ENCODE measurements around the gene TDRD10.
"Not testable (repeated sequence)": the region's sequence is repeated elsewhere in the genome, so short reads cannot be mapped to it uniquely, and the experiment has no call there.

Gene TDRD10

GRCh38 chr1:154469844-154470560 lies 32.0 kb upstream of the TDRD10 start:
- peaks cover 23% of the 10 kb centered on the region for H3K4me1 Mint-ChIP-seq (ENCODE audit: low read depth)
- no peaks in the 10 kb centered on the region for H3K9me3 Mint-ChIP-seq
- no peak overlapping the region for H3K27ac Mint-ChIP-seq
- H3K27me3 Mint-ChIP-seq = no peaks in the 10 kb centered on the region
- H3K4me3 Mint-ChIP-seq = no peak overlapping the region
- H3K36me3 Mint-ChIP-seq (ENCODE audit: low read depth) = no peaks in the 10 kb centered on the region

- no peaks in the 10 kb centered on the region for H3K9me3 Mint-ChIP-seq
- no peaks in the 10 kb centered on the region for H3K27me3 Mint-ChIP-seq
- H3K36me3 Mint-ChIP-seq (ENCODE audit: low read depth) = no peaks in the 10 kb centered on the region
- H3K27ac Mint-ChIP-seq = no peak overlapping the region
- no peak overlapping the region for H3K4me3 Mint-ChIP-seq
- H3K4me1 Mint-ChIP-seq (ENCODE audit: low read depth) = peaks cover 17% of the 10 kb centered on the region
Observed at GRCh38 chr1:154471304-154471703, 30.7 kb upstream of the TDRD10 start.

- Mint-ChIP-seq H3K27me3 (no peaks in the 10 kb centered on the region), H3K9me3 (no peaks in the 10 kb centered on the region), H3K27ac (no peak overlapping the region), H3K36me3 (ENCODE audit: low read depth) (no peaks in the 10 kb centered on the region), H3K4me3 (no peak overlapping the region), H3K4me1 (ENCODE audit: low read depth) (peaks cover 2% of the 10 kb centered on the region)
Observed at GRCh38 chr1:154474802-154475201, 27.2 kb upstream of the TDRD10 start.

DNA sequence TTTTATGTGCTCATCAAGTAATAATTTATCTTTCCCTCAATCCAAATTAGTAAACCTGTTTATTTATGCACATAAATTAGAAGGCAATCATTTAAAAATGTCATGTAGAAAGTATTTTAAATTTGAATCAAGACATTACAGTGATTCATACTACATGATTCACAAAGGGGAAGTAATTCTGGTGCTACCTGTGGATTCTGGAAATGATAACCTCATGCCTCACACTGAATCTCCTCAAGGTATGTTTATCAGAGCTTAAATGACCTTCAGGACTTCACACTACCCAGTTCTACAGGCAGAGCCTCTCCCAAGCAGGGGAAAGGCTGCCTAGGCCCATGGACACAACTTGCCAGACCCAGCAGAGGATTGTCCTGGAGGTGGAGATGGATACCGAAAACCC lies 25.2 kb upstream of the TDRD10 start:
- no peak overlapping the region for H3K4me3 Mint-ChIP-seq
- no peaks in the 10 kb centered on the region for H3K9me3 Mint-ChIP-seq
- no peak overlapping the region for H3K27ac Mint-ChIP-seq
- H3K27me3 Mint-ChIP-seq = no peaks in the 10 kb centered on the region
- no peaks in the 10 kb centered on the region for H3K36me3 Mint-ChIP-seq (ENCODE audit: low read depth)
- peaks cover 5% of the 10 kb centered on the region for H3K4me1 Mint-ChIP-seq (ENCODE audit: low read depth)

- H3K27ac Mint-ChIP-seq = no peak overlapping the region
- H3K4me1 Mint-ChIP-seq (ENCODE audit: low read depth) = peaks cover 5% of the 10 kb centered on the region
- H3K9me3 Mint-ChIP-seq = no peaks in the 10 kb centered on the region
- no peak overlapping the region for H3K4me3 Mint-ChIP-seq
- no peaks in the 10 kb centered on the region for H3K27me3 Mint-ChIP-seq
- H3K36me3 Mint-ChIP-seq (ENCODE audit: low read depth) = no peaks in the 10 kb centered on the region
Observed at GRCh38 chr1:154478013-154478412, 24.0 kb upstream of the TDRD10 start.

- Mint-ChIP-seq H3K4me1 (ENCODE audit: low read depth) (peaks cover 5% of the 10 kb centered on the region), H3K36me3 (ENCODE audit: low read depth) (no peaks in the 10 kb centered on the region), H3K27me3 (no peaks in the 10 kb centered on the region), H3K27ac (no peak overlapping the region), H3K9me3 (no peaks in the 10 kb centered on the region), H3K4me3 (no peak overlapping the region)
Observed at GRCh38 chr1:154478639-154479038, 23.4 kb upstream of the TDRD10 start.

- Mint-ChIP-seq H3K36me3 (ENCODE audit: low read depth) (no peaks in the 10 kb centered on the region), H3K27me3 (no peaks in the 10 kb centered on the region), H3K4me1 (ENCODE audit: low read depth) (peaks cover 5% of the 10 kb centered on the region), H3K27ac (no peak overlapping the region), H3K9me3 (no peaks in the 10 kb centered on the region), H3K4me3 (no peak overlapping the region)
Observed at GRCh38 chr1:154479764-154480421, 22.1 kb upstream of the TDRD10 start.

DNA sequence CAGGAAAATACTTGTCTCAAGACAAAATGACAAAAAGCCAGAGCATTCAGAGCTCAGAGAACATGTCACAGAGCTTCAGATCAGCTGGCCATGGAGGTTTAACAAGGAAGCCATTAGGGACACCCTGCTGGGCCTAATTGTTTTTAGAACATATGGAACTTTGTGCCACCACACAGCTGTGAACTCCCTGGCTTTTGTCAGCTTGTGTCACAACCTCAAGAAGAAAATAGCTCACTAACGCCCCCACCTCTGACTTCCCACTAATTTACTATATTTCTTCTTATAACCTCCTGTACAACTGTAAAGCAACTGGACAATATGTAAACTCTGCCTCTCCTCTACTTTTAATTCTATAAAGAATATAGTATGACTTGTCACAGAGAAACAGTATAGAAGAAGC lies 21.0 kb upstream of the TDRD10 start:
- Mint-ChIP-seq H3K36me3 (ENCODE audit: low read depth) (no peaks in the 10 kb centered on the region), H3K4me1 (ENCODE audit: low read depth) (peaks cover 5% of the 10 kb centered on the region), H3K27me3 (no peaks in the 10 kb centered on the region), H3K27ac (no peak overlapping the region), H3K4me3 (no peak overlapping the region), H3K9me3 (no peaks in the 10 kb centered on the region)

GRCh38 chr1:154483941-154484803 lies 17.8 kb upstream of the TDRD10 start:
- Mint-ChIP-seq H3K9me3 (no peaks in the 10 kb centered on the region), H3K27me3 (no peaks in the 10 kb centered on the region), H3K4me1 (ENCODE audit: low read depth) (peaks cover 5% of the 10 kb centered on the region), H3K36me3 (ENCODE audit: low read depth) (no peaks in the 10 kb centered on the region), H3K27ac (no peak overlapping the region), H3K4me3 (no peak overlapping the region)

DNA sequence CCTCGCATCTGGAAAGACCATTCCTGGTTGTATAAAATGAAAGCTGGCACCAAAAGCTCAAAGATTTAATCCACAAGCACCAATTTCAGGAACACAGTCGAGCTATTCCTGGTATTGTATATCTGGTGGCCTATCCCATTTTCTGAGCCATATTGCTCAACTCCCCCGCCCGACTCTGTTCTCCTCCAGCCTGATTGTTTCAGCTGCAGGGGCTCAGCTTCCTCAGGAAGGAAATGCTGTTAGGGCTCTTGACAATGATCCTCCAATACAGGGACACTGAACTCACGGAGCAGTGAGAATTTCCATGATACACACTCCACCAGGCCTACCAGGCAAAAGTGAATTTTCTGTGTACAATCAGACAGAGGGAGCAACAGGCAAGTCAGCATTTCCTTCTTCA lies 16.9 kb upstream of the TDRD10 start:
- H3K4me3 Mint-ChIP-seq = no peak overlapping the region
- H3K27me3 Mint-ChIP-seq = no peaks in the 10 kb centered on the region
- no peaks in the 10 kb centered on the region for H3K36me3 Mint-ChIP-seq (ENCODE audit: low read depth)

GRCh38 chr1:154485910-154486496 lies 16.0 kb upstream of the TDRD10 start:
- no peaks in the 10 kb centered on the region for H3K36me3 Mint-ChIP-seq (ENCODE audit: low read depth)

More for the DNA sequence above, 16.9 kb upstream of the TDRD10 start:
- Mint-ChIP-seq H3K27ac (no peak overlapping the region), H3K9me3 (no peaks in the 10 kb centered on the region), H3K4me1 (ENCODE audit: low read depth) (no peaks in the 10 kb centered on the region)

GRCh38 chr1:154486756-154487155 lies 15.3 kb upstream of the TDRD10 start:
- not testable (repeated sequence) for H3K9me3 Mint-ChIP-seq; H3K4me1 Mint-ChIP-seq (ENCODE audit: low read depth); H3K27me3 Mint-ChIP-seq; H3K36me3 Mint-ChIP-seq (ENCODE audit: low read depth); H3K27ac Mint-ChIP-seq; H3K4me3 Mint-ChIP-seq

More at GRCh38 chr1:154485910-154486496, 16.0 kb upstream of the TDRD10 start:
- Mint-ChIP-seq H3K9me3 (no peaks in the 10 kb centered on the region), H3K4me1 (ENCODE audit: low read depth) (peaks cover 4% of the 10 kb centered on the region), H3K27me3 (peaks cover 3% of the 10 kb centered on the region), H3K27ac (no peak overlapping the region), H3K4me3 (no peak overlapping the region)

DNA sequence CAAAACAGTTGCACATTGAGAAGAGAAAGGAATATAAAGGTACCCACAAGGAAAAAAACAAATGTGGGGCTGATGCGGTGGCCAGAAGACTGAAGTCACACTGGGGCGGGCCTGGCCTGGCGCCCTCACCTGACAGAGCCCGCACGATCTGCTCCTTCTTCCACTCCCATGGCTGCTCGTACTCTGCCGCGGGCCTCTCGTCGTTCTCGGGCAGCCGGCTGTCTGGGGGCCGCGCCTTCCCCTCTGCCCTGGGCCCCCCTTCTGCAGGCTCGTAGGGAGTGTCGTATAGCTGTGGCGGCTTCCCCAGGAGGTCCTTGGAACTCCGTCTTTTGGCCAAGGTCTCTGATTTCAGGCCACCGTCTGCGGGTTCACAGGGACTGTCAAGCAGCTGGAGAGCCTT lies 13.1 kb upstream of the TDRD10 start:
- H3K36me3 Mint-ChIP-seq (ENCODE audit: low read depth) = no peaks in the 10 kb centered on the region
- no peak overlapping the region for H3K4me3 Mint-ChIP-seq
- peaks cover 3% of the 10 kb centered on the region for H3K27me3 Mint-ChIP-seq
- H3K9me3 Mint-ChIP-seq = no peaks in the 10 kb centered on the region
- H3K27ac Mint-ChIP-seq = no peak overlapping the region
- H3K4me1 Mint-ChIP-seq (ENCODE audit: low read depth) = peaks cover 30% of the 10 kb centered on the region

- Mint-ChIP-seq H3K36me3 (ENCODE audit: low read depth) (no peaks in the 10 kb centered on the region), H3K27ac (no peak overlapping the region), H3K27me3 (peaks cover 3% of the 10 kb centered on the region), H3K9me3 (no peaks in the 10 kb centered on the region), H3K4me1 (ENCODE audit: low read depth) (peaks cover 31% of the 10 kb centered on the region), H3K4me3 (no peak overlapping the region)
Observed at GRCh38 chr1:154489695-154490274, 12.2 kb upstream of the TDRD10 start.

All from stimulated activated naive CD8-positive, alpha-beta T cell treated with anti-CD3 and anti-CD28 coated beads, Interleukin-15, Interleukin-2, amounts not matched to agents 100 ng/mL and 50 ng/mL, for 24 hours (primary cell).